Measurements from ENCODE around the gene PRKCG. TPM values are rescaled to one million over a fixed set of nuclear protein-coding genes. Genes with fewer than 3 reads are reported as not detected.
A peak's percentile ranks its signal among the peaks of the same experiment; 100 is the strongest.

Gene PRKCG
- total RNA-seq, 2 experiments from 2014 or later, result not detected

DNA sequence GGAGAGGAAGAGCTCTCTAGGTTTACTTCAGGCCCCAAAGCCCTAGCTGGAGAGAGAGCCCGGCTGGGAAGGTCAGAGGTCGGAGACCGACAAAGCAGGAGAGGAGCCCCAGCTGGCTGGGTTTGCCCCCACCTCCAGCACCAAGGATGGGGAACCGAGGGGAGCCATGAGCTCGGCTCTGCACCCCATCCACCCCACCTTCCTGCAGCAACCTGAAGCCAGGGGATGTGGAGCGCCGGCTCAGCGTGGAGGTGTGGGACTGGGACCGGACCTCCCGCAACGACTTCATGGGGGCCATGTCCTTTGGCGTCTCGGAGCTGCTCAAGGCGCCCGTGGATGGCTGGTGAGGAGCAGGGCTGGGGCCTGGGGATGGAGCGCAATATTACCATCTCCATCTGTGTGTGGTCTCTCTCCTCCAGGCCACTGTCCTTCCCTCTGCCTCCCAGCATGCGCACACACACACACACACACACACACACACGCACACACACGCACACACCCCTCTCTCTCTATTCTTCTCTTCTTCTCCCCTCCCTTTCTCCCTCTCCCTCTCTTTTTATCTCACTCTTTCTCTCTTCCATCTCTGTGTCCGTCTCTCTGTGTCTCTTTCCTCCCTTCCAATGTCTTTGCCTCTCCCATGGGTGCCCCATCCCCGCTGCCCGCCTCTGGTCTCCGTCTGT is 10.4 kb downstream of the PRKCG start:
- H3K27me3 Mint-ChIP-seq, result peaks cover 12% of the 10 kb centered on the region

DNA sequence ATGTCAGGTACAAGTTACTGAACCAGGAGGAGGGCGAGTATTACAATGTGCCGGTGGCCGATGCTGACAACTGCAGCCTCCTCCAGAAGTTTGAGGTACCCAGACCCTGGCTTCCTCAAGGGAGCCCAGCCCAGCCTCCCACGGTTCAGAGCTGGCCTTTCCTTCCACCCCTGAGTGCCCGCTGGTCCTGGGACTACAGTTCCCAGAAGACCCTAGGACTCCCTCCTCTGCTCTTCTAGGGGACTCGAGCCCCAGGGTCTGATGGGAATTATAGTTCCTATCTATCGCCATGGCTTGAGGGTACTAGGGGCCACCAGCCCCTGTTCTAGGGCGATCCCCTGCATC is 11.0 kb downstream of the PRKCG start:
- no peak for ATAC-seq
- H3K36me3 Mint-ChIP-seq, result no peaks in the 10 kb centered on the region
- DNase-seq, result no peak
- no peak overlapping the region for H3K27ac Mint-ChIP-seq
- H3K4me3 Mint-ChIP-seq, result no peak overlapping the region
- CTCF ChIA-PET, result no interaction called here
- no peaks in the 10 kb centered on the region for H3K9me3 Mint-ChIP-seq (ENCODE audit: low read depth)
- H3K27me3 Mint-ChIP-seq, result peaks cover 16% of the 10 kb centered on the region
- H3K4me1 Mint-ChIP-seq, result peaks cover 5% of the 10 kb centered on the region

More for the DNA sequence above, 10.4 kb downstream of the PRKCG start:
- ATAC-seq (no peak), DNase-seq (no peak)
- CTCF ChIA-PET, result no interaction called here
- no peak overlapping the region for H3K27ac Mint-ChIP-seq
- H3K9me3 Mint-ChIP-seq (ENCODE audit: low read depth), result no peaks in the 10 kb centered on the region
- no peaks in the 10 kb centered on the region for H3K36me3 Mint-ChIP-seq
- H3K4me1 Mint-ChIP-seq, result peaks cover 5% of the 10 kb centered on the region
- H3K4me3 Mint-ChIP-seq, result no peak overlapping the region

DNA sequence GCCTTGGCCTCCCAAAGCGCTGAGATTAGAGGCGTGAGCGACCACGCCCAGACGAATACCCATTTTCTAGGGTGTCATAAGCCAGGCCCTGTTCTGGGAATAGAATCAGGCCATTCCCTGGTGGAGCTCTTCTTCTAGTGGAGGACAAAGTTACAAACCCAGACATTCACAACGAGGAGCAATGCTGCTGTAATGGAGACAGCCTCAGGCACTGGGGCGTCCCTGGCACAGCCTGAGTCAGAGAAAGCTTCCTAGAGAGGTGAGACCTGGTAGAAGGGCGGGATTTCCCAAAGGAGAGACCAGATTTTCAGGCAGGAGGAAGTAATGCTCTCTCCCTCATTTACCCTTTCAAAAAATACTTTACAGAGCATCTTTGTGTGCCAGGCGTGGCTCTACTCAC is 12.7 kb downstream of the PRKCG start:
- H3K9me3 Mint-ChIP-seq (ENCODE audit: low read depth), result no peaks in the 10 kb centered on the region
- ATAC-seq (no peak), DNase-seq (no peak)
- peaks cover 25% of the 10 kb centered on the region for H3K27me3 Mint-ChIP-seq
- peaks cover 5% of the 10 kb centered on the region for H3K4me1 Mint-ChIP-seq
- no peak overlapping the region for H3K27ac Mint-ChIP-seq
- no peak overlapping the region for H3K4me3 Mint-ChIP-seq
- no peaks in the 10 kb centered on the region for H3K36me3 Mint-ChIP-seq
- CTCF ChIA-PET, result interaction anchor here (0.6 kb wide), 1 partner anchor 19 kb away, joined by 4 read pairs; no protein-coding TSS in a partner anchor

DNA sequence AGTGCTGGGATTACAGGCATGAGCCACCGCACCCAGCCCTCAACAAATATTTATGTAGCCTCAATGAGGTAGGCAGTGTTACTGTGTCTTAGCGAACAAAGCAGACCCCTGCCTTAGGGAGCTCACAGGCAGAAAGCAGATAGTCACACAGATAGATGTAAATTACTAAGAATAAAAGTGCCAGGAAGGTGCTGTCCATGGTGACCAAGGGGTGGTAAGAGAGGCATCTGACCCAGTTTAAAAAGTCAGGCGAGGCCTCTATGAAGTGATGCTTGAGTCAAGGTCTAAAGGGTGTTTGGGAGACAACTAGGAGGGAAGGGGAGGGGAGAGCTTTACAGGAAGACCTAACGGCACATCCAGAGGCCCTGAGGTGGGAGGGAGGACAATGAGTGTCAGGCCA is 14.7 kb downstream of the PRKCG start:
- no peaks in the 10 kb centered on the region for H3K9me3 Mint-ChIP-seq (ENCODE audit: low read depth)
- H3K4me1 Mint-ChIP-seq, result no peaks in the 10 kb centered on the region
- H3K36me3 Mint-ChIP-seq, result no peaks in the 10 kb centered on the region
- no peak for ATAC-seq
- no peak overlapping the region for H3K27ac Mint-ChIP-seq
- H3K27me3 Mint-ChIP-seq, result peaks cover 25% of the 10 kb centered on the region
- H3K4me3 Mint-ChIP-seq, result no peak overlapping the region
- CTCF ChIA-PET, result no interaction called here
- DNase-seq, result no peak

DNA sequence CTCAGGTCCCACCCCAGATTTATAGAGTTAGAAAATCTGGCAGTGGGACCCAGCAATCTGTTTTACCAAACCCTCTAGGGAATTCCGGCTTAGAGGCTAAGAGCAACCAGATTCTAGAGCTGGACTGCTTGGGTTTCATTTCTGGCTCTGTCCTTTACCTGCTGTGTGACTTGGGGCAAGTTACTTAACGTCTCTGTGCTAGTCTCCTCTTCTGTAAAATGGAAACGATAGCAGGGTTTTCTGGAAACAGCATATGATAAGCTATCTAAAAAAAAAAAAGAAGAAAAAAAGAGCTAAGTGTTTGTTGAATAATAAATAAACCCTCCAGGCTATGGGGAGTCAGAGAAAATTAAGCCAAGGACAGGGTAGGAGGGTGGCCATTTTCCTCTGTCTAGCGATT is 15.5 kb downstream of the PRKCG start:
- CTCF ChIA-PET, result interaction anchor here (1.0 to 1.3 kb wide), 3 partner anchors 9 to 126 kb away, joined by 3 to 4 read pairs (median 4); partner anchors contain the start of gene PRKCG
- Mint-ChIP-seq H3K9me3 (ENCODE audit: low read depth) (no peaks in the 10 kb centered on the region), H3K4me1 (no peaks in the 10 kb centered on the region), H3K36me3 (no peaks in the 10 kb centered on the region), H3K4me3 (no peak overlapping the region), H3K27me3 (peaks cover 23% of the 10 kb centered on the region), H3K27ac (no peak overlapping the region)
- ATAC-seq (no peak), DNase-seq (no peak)

DNA sequence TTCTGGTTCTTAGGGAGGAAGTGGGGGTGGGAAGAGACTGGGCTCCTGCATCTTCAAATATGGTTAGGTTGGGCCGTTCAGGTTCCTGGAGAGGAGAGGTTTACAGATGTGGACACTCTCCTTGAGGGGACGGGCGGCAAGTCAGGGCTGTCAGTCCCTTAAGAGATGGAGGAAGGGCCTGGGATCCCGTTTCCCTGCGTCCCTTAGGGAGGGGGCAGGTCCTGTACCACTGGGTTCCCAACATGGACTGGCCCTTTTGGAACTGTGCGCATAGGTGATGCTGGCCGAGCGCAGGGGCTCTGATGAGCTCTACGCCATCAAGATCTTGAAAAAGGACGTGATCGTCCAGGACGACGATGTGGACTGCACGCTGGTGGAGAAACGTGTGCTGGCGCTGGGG is 16.2 kb downstream of the PRKCG start:
- no peaks in the 10 kb centered on the region for H3K4me1 Mint-ChIP-seq
- H3K27me3 Mint-ChIP-seq, result peaks cover 24% of the 10 kb centered on the region
- DNase-seq (no peak), ATAC-seq (no peak)
- no peaks in the 10 kb centered on the region for H3K9me3 Mint-ChIP-seq (ENCODE audit: low read depth)
- H3K4me3 Mint-ChIP-seq, result no peak overlapping the region
- CTCF ChIA-PET, result interaction anchor here (1.0 to 1.3 kb wide), 3 partner anchors 10 to 125 kb away, joined by 3 to 4 read pairs (median 4); partner anchors contain the start of gene PRKCG
- no peak overlapping the region for H3K27ac Mint-ChIP-seq
- no peaks in the 10 kb centered on the region for H3K36me3 Mint-ChIP-seq

DNA sequence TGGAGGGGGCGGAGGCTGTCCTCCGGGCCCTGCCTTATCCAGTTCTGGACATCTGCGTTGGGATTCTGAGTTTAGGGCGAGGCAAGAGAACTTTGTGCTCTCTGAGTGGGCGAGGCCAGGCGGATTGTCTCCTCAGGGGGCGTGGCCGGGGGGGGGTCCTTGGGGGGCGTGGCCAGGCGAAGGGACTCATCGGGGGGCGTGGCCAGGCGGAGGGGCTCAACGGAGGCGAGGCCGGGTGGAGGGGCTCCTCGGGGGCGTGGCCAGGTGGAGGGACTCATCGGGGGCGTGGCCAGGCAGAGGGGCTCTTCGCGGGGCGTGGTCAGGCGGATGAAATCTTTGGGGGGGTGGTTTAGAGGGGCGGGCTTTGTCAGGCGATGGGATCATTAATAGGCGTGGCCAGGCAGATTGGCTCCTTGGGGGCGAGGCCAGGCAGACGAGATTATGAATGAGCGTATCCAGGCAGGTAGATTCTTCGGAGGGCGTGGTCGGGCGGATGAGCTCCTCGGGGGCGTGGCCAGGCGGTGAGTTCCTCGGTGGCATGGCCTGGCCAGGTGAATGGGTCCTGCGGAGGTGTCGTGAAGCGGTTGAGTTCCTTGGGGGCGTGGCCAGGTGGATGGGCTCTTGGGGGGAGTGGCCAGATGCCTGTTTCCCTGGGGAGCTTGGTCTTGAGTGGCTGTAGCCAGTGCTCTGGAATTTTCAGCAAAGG is 16.8 kb downstream of the PRKCG start:
- Mint-ChIP-seq H3K4me3 (no peak overlapping the region), H3K9me3 (ENCODE audit: low read depth) (no peaks in the 10 kb centered on the region), H3K27me3 (peaks cover 27% of the 10 kb centered on the region), H3K27ac (no peak overlapping the region), H3K4me1 (no peaks in the 10 kb centered on the region), H3K36me3 (no peaks in the 10 kb centered on the region)
- no peak for DNase-seq
- CTCF ChIA-PET, result interaction anchor here (1.3 kb wide), 2 partner anchors 10 to 124 kb away, joined by 3 to 4 read pairs; no protein-coding TSS in a partner anchor
- ATAC-seq, result no peak

DNA sequence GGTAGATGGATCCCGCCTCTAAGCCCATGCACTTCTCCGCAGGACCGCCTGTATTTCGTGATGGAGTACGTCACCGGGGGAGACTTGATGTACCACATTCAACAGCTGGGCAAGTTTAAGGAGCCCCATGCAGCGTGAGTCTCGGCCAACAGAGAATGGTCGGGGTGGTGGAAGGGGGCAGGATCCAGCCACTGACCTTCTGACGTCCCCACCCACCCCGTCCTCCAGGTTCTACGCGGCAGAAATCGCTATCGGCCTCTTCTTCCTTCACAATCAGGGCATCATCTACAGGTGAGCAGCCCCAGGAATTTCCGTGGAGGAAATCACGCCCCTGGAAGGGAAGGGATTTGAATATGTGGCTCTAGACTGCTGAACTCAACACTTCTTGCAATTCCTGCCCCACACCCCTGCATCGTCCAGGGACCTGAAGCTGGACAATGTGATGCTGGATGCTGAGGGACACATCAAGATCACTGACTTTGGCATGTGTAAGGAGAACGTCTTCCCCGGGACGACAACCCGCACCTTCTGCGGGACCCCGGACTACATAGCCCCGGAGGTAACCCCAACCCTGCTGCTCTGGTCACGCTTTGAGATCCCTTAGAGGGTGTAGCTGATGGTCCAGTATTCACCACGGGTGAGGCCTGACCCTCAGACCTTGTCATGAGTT is 18.3 kb downstream of the PRKCG start:
- Mint-ChIP-seq H3K36me3 (no peaks in the 10 kb centered on the region), H3K4me3 (no peak overlapping the region), H3K9me3 (ENCODE audit: low read depth) (no peaks in the 10 kb centered on the region), H3K27ac (no peak overlapping the region), H3K4me1 (peaks cover 7% of the 10 kb centered on the region), H3K27me3 (peaks cover 33% of the 10 kb centered on the region)
- DNase-seq (no peak), ATAC-seq (no peak)
- CTCF ChIA-PET, result no interaction called here

DNA sequence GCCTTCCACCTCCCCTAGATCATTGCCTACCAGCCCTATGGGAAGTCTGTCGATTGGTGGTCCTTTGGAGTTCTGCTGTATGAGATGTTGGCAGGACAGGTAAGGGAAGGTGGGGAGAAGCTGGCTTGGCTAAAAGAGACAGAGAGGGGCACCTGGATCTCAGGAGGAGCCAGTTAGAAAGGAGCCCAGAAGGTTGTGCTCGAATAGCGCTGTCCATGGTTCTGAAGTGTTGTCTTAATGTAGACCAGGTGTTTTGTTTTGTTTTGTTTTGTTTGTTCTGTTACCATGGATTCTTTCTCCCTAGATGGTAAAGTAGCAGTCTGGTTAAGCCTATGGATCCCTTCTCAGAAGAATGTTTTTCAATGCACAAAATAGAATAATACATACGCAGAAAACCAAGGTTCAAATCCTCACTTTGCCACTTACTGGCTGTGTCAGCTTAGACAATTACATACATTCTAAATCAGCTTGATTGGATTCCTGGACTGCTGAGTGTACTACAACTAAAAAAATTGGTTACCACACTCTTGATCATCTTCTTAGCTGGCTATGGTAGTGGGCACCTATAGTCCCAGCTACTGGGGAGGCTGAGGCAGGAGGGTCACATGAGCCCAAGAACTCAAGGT is 21.2 kb downstream of the PRKCG start:
- ATAC-seq (no peak), DNase-seq (peak; percentile 53)
- Mint-ChIP-seq H3K27me3 (peaks cover 48% of the 10 kb centered on the region), H3K36me3 (no peaks in the 10 kb centered on the region), H3K4me3 (no peak overlapping the region), H3K27ac (no peak overlapping the region), H3K4me1 (peaks cover 20% of the 10 kb centered on the region), H3K9me3 (ENCODE audit: low read depth) (no peaks in the 10 kb centered on the region)
- CTCF ChIA-PET, result interaction anchor here (0.9 to 1.4 kb wide), 3 partner anchors 9 to 121 kb away, joined by 3 read pairs; no protein-coding TSS in a partner anchor

DNA sequence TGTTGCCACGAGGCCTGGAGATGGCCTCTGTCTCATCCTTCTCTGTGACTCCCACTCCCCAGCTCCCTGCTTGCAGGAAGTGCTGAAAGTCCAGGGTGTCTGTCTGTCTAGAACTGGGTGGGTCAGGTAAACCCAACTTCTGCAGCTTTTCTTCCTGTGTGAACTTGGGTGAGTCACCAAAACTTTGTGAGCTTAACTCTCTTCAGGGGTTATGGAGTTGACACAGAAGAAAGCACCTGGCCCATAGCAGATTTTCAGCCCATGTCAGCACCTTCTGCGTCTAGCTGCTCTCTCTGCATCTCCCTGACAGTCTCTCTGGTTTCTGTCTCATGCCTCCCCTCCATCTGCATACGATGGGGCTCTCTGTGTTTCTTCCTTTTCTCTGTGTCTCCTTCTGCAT is 22.9 kb downstream of the PRKCG start:
- Mint-ChIP-seq H3K9me3 (ENCODE audit: low read depth) (no peaks in the 10 kb centered on the region), H3K27ac (no peak overlapping the region), H3K36me3 (peaks cover 2% of the 10 kb centered on the region), H3K27me3 (peaks cover 54% of the 10 kb centered on the region), H3K4me3 (no peak overlapping the region), H3K4me1 (peaks cover 25% of the 10 kb centered on the region)
- ATAC-seq (no peak), DNase-seq (no peak)
- CTCF ChIA-PET, result interaction anchor here (0.6 to 0.8 kb wide), 2 partner anchors 64 to 125 kb away, joined by 3 to 4 read pairs; no protein-coding TSS in a partner anchor

DNA sequence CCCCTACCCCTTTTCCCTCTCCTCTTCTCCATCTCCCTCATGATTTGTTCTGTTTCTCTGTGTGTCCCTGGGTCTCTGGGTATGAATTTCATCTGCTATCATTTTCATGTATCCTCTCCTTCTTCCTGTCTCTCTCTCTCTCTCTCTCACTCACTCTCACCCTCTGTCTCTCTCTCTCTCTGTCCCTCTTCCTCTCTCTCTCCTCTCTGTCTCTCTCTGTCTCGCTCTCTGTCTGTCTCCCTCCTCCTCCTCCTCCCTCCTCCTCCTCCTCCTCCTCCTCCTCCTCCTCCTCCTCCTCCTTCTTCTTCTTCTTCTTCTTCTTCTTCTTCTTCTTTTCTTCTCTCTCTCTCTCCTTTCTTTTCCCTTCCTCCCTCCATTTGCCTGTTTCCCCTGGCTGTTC is 23.8 kb downstream of the PRKCG start:
- peaks cover 2% of the 10 kb centered on the region for H3K36me3 Mint-ChIP-seq
- no peak overlapping the region for H3K4me3 Mint-ChIP-seq
- no peaks in the 10 kb centered on the region for H3K9me3 Mint-ChIP-seq (ENCODE audit: low read depth)
- H3K27ac Mint-ChIP-seq, result no peak overlapping the region
- DNase-seq, result no peak
- ATAC-seq, result no peak
- peaks cover 63% of the 10 kb centered on the region for H3K27me3 Mint-ChIP-seq
- H3K4me1 Mint-ChIP-seq, result peaks cover 25% of the 10 kb centered on the region
- CTCF ChIA-PET, result interaction anchor here (2.0 kb wide), 1 partner anchor 118 kb away, joined by 8 read pairs; no protein-coding TSS in a partner anchor

DNA sequence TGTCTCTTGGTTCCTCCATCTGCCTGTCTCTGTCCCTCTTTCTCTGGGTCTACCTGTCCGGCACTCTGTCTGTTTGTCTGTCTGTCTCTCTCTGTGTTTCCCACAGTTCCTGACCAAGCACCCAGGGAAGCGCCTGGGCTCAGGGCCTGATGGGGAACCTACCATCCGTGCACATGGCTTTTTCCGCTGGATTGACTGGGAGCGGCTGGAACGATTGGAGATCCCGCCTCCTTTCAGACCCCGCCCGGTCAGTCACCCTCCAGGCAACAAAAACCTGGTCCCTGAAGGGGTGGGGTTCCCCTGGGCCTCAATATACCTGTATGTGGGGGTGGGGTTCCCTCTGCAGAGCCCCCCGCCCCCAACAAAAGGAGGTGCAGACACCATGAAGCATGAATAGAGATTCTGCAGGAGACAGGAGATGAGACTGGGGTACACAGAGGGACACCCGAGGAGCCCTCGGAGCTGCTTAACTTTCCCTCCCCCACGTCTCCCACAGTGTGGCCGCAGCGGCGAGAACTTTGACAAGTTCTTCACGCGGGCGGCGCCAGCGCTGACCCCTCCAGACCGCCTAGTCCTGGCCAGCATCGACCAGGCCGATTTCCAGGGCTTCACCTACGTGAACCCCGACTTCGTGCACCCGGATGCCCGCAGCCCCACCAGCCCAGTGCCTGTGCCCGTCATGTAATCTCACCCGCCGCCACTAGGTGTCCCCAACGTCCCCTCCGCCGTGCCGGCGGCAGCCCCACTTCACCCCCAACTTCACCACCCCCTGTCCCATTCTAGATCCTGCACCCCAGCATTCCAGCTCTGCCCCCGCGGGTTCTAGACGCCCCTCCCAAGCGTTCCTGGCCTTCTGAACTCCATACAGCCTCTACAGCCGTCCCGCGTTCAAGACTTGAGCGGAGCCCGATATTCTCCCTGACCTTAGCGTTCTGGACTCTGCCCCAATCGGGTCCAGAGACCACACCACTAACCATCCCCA is 24.5 kb downstream of the PRKCG start:
- H3K4me3 Mint-ChIP-seq, result no peak overlapping the region
- DNase-seq (peak; percentile 71), ATAC-seq (peak; percentile 65)
- H3K9me3 Mint-ChIP-seq (ENCODE audit: low read depth), result no peaks in the 10 kb centered on the region
- H3K27ac Mint-ChIP-seq, result no peak overlapping the region
- H3K27me3 Mint-ChIP-seq, result peaks cover 69% of the 10 kb centered on the region
- H3K36me3 Mint-ChIP-seq, result peaks cover 2% of the 10 kb centered on the region
- H3K4me1 Mint-ChIP-seq, result peaks cover 25% of the 10 kb centered on the region
- CTCF ChIA-PET, result interaction anchor here (2.0 kb wide), 1 partner anchor 117 kb away, joined by 8 read pairs; no protein-coding TSS in a partner anchor

Measured in activated CD8-positive, alpha-beta memory T cell treated with anti-CD3 and anti-CD28 coated beads, Interleukin-2, amount 10 ng/mL, durations not matched to agents 7 days and 5 days (primary cell).